Measurements from ENCODE around the gene PRELP.

PRELP gene

GRCh38 chr1:203524152-203524551 is 48.5 kb downstream of the PRELP start:
- DNase-seq (ENCODE audit: low read depth) = no peak

- no peak for DNase-seq (ENCODE audit: low read depth)
Measured at GRCh38 chr1:203524824-203525223, 49.2 kb downstream of the PRELP start.

- no peak for DNase-seq (ENCODE audit: low read depth)
Measured at GRCh38 chr1:203525685-203526084, 50.1 kb downstream of the PRELP start.

GRCh38 chr1:203526130-203526529 is 50.5 kb downstream of the PRELP start:
- DNase-seq (ENCODE audit: low read depth) = no peak

GRCh38 chr1:203526572-203526971 is 51.0 kb downstream of the PRELP start:
- DNase-seq (ENCODE audit: low read depth) = no peak

GRCh38 chr1:203527013-203527412 is 51.4 kb downstream of the PRELP start:
- no peak for DNase-seq (ENCODE audit: low read depth)

- no peak for DNase-seq (ENCODE audit: low read depth)
Measured at GRCh38 chr1:203528063-203528462, 52.5 kb downstream of the PRELP start.

GRCh38 chr1:203528976-203529835 is 53.6 kb downstream of the PRELP start:
- no peak for DNase-seq (ENCODE audit: low read depth)

GRCh38 chr1:203531063-203531462 is 55.5 kb downstream of the PRELP start:
- no peak for DNase-seq (ENCODE audit: low read depth)

- DNase-seq (ENCODE audit: low read depth) = no peak
Measured at GRCh38 chr1:203534012-203534411, 58.4 kb downstream of the PRELP start.

GRCh38 chr1:203534526-203534925 is 58.9 kb downstream of the PRELP start:
- DNase-seq (ENCODE audit: low read depth) = no peak

- DNase-seq (ENCODE audit: low read depth) = no peak
Measured at GRCh38 chr1:203536575-203536974, 61.0 kb downstream of the PRELP start.

- no peak for DNase-seq (ENCODE audit: low read depth)
Measured at GRCh38 chr1:203536980-203537455, 61.4 kb downstream of the PRELP start.

- DNase-seq (ENCODE audit: low read depth) = no peak
Measured at GRCh38 chr1:203537806-203538464, 62.3 kb downstream of the PRELP start.

GRCh38 chr1:203538726-203539125 is 63.1 kb downstream of the PRELP start:
- no peak for DNase-seq (ENCODE audit: low read depth)

GRCh38 chr1:203539831-203540546 is 64.4 kb downstream of the PRELP start:
- no peak for DNase-seq (ENCODE audit: low read depth)
